ENCODE data around the gene GGA2.
"Not testable (repeated sequence)": the region's sequence is repeated elsewhere in the genome, so short reads cannot be mapped to it uniquely, and the experiment has no call there.

Gene GGA2

GRCh38 chr16:23482778-23483177, 27.5 kb downstream of the GGA2 start:
- H3K27me3 ChIP-seq: no peaks in the 10 kb centered on the region
- H3K9me3 ChIP-seq: no peaks in the 10 kb centered on the region
- peaks cover 74% of the 10 kb centered on the region for H4K20me1 ChIP-seq
- no peak overlapping the region for H3K27ac ChIP-seq
- peaks cover 100% of the 10 kb centered on the region for H3K36me3 ChIP-seq
- peaks cover 9% of the 10 kb centered on the region for H3K4me1 ChIP-seq
- H3K4me2 ChIP-seq: no peak overlapping the region
- no peak overlapping the region for H3K4me3 ChIP-seq
- no peak for TF ChIP-seq Cebpa-rat (IDR thresholded peaks at IDR 0.05)
- H3K9ac ChIP-seq: no peak overlapping the region

GRCh38 chr16:23480257-23480656, 30.0 kb downstream of the GGA2 start:
- no peak overlapping the region for H3K4me3 ChIP-seq
- H3K9ac ChIP-seq: no peak overlapping the region
- H4K20me1 ChIP-seq: peaks cover 65% of the 10 kb centered on the region
- H3K27ac ChIP-seq: no peak overlapping the region
- H3K36me3 ChIP-seq: peaks cover 100% of the 10 kb centered on the region
- H3K4me2 ChIP-seq: no peak overlapping the region
- TF ChIP-seq Cebpa-rat (IDR thresholded peaks at IDR 0.05): no peak
- H3K9me3 ChIP-seq: no peaks in the 10 kb centered on the region
- no peaks in the 10 kb centered on the region for H3K4me1 ChIP-seq
- H3K27me3 ChIP-seq: no peaks in the 10 kb centered on the region

GRCh38 chr16:23479138-23479537, 31.2 kb downstream of the GGA2 start:
- H3K36me3 ChIP-seq: peaks cover 100% of the 10 kb centered on the region

GRCh38 chr16:23478566-23478965, 31.7 kb downstream of the GGA2 start:
- Histone ChIP-seq H3K27ac (no peak overlapping the region), H3K36me3 (peaks cover 99% of the 10 kb centered on the region), H3K4me2 (no peak overlapping the region), H3K9ac (no peak overlapping the region), H3K27me3 (no peaks in the 10 kb centered on the region), H3K4me1 (no peaks in the 10 kb centered on the region), H4K20me1 (peaks cover 61% of the 10 kb centered on the region), H3K4me3 (no peak overlapping the region), H3K9me3 (no peaks in the 10 kb centered on the region)
- TF ChIP-seq Cebpa-rat (IDR thresholded peaks at IDR 0.05): no peak

More at GRCh38 chr16:23479138-23479537, 31.2 kb downstream of the GGA2 start:
- Histone ChIP-seq H3K9ac (no peak overlapping the region), H3K27me3 (no peaks in the 10 kb centered on the region), H4K20me1 (peaks cover 57% of the 10 kb centered on the region), H3K4me1 (no peaks in the 10 kb centered on the region), H3K4me3 (no peak overlapping the region), H3K27ac (no peak overlapping the region), H3K4me2 (no peak overlapping the region), H3K9me3 (no peaks in the 10 kb centered on the region)
- no peak for TF ChIP-seq Cebpa-rat (IDR thresholded peaks at IDR 0.05)

- H3K4me2 ChIP-seq: no peak overlapping the region
- no peaks in the 10 kb centered on the region for H3K9me3 ChIP-seq
- H3K9ac ChIP-seq: no peak overlapping the region
- peaks cover 47% of the 10 kb centered on the region for H4K20me1 ChIP-seq
- H3K36me3 ChIP-seq: peaks cover 98% of the 10 kb centered on the region
- no peak overlapping the region for H3K4me3 ChIP-seq
- no peak overlapping the region for H3K27ac ChIP-seq
- H3K4me1 ChIP-seq: no peaks in the 10 kb centered on the region
- no peak for TF ChIP-seq Cebpa-rat (IDR thresholded peaks at IDR 0.05)
- no peaks in the 10 kb centered on the region for H3K27me3 ChIP-seq
Observed at GRCh38 chr16:23476289-23476688, 34.0 kb downstream of the GGA2 start.

- Histone ChIP-seq H3K36me3 (peaks cover 98% of the 10 kb centered on the region), H3K27me3 (no peaks in the 10 kb centered on the region), H3K9me3 (no peaks in the 10 kb centered on the region), H3K4me3 (no peak overlapping the region), H3K4me1 (no peaks in the 10 kb centered on the region), H3K4me2 (no peak overlapping the region), H4K20me1 (peaks cover 46% of the 10 kb centered on the region), H3K9ac (no peak overlapping the region), H3K27ac (no peak overlapping the region)
- TF ChIP-seq Cebpa-rat (IDR thresholded peaks at IDR 0.05): no peak
Observed at GRCh38 chr16:23469814-23470213, 40.5 kb downstream of the GGA2 start.

- H3K9ac ChIP-seq: no peak overlapping the region
- H3K27me3 ChIP-seq: no peaks in the 10 kb centered on the region
- no peak overlapping the region for H3K4me3 ChIP-seq
- no peak overlapping the region for H3K27ac ChIP-seq
- no peak overlapping the region for H3K4me2 ChIP-seq
- H3K9me3 ChIP-seq: no peaks in the 10 kb centered on the region
- peaks cover 38% of the 10 kb centered on the region; the same call in 1 of the 2 replicates for H4K20me1 ChIP-seq
- no peaks in the 10 kb centered on the region for H3K4me1 ChIP-seq
- no peak for TF ChIP-seq Cebpa-rat (IDR thresholded peaks at IDR 0.05)
- H3K36me3 ChIP-seq: peaks cover 89% of the 10 kb centered on the region
Observed at GRCh38 chr16:23466162-23466885, 44.0 kb downstream of the GGA2 start.

GRCh38 chr16:23465179-23465578, 45.1 kb downstream of the GGA2 start:
- peaks cover 82% of the 10 kb centered on the region for H3K36me3 ChIP-seq
- no peaks in the 10 kb centered on the region for H3K9me3 ChIP-seq
- peaks cover 36% of the 10 kb centered on the region; the same call in 1 of the 2 replicates for H4K20me1 ChIP-seq
- H3K9ac ChIP-seq: no peak overlapping the region
- no peaks in the 10 kb centered on the region for H3K4me1 ChIP-seq
- H3K27me3 ChIP-seq: no peaks in the 10 kb centered on the region
- no peak for TF ChIP-seq Cebpa-rat (IDR thresholded peaks at IDR 0.05)
- H3K27ac ChIP-seq: no peak overlapping the region
- no peak overlapping the region for H3K4me2 ChIP-seq
- no peak overlapping the region for H3K4me3 ChIP-seq

- Histone ChIP-seq H3K9ac (no peak overlapping the region), H3K36me3 (peaks cover 72% of the 10 kb centered on the region), H3K27me3 (no peaks in the 10 kb centered on the region), H3K9me3 (no peaks in the 10 kb centered on the region), H3K4me3 (no peak overlapping the region), H3K4me2 (no peak overlapping the region), H3K27ac (no peak overlapping the region), H4K20me1 (peaks cover 26% of the 10 kb centered on the region; the same call in 1 of the 2 replicates), H3K4me1 (no peaks in the 10 kb centered on the region)
- no peak for TF ChIP-seq Cebpa-rat (IDR thresholded peaks at IDR 0.05)
Observed at GRCh38 chr16:23464196-23464595, 46.1 kb downstream of the GGA2 start.

GRCh38 chr16:23462994-23463393, 47.3 kb downstream of the GGA2 start:
- H3K4me2 ChIP-seq, H3K4me1 ChIP-seq, H3K9me3 ChIP-seq, H3K9ac ChIP-seq, H3K27me3 ChIP-seq, H3K27ac ChIP-seq, H3K4me3 ChIP-seq: not testable (repeated sequence)
- Histone ChIP-seq H3K36me3 (peaks cover 60% of the 10 kb centered on the region), H4K20me1 (peaks cover 20% of the 10 kb centered on the region; the same call in 1 of the 2 replicates)
